Measurements from ENCODE around the gene NUBP1. TPM values are rescaled to one million over a fixed set of nuclear protein-coding genes. Genes with fewer than 3 reads are reported as not detected.
A peak's percentile ranks its signal among the peaks of the same experiment; 100 is the strongest.

Gene NUBP1
- polyA plus RNA-seq, 3 donors: 52.8 to 56.6 (median 54.3) TPM

- Histone ChIP-seq H3K4me3 (replicated peaks in 1 of 3; ENCODE audit: low read depth in 2 of 3, low read length in 3 of 3) (no peak overlapping the region), H3K36me3 (replicated peaks in 1 of 2; ENCODE audit: control insufficient read depth in 1 of 2, insufficient read depth in 2 of 2, low read length in 2 of 2) (no peaks in the 10 kb centered on the region), H3K27me3 (ENCODE audit: control insufficient read depth in 2 of 2, insufficient read depth in 2 of 2, low read length in 2 of 2) (peaks cover 3 to 6% of the 10 kb centered on the region in 2 donors), H4K20me1 (ENCODE audit: insufficient read depth, low read length) (no peaks in the 10 kb centered on the region), H3K9me3 (replicated peaks in 1 of 2; ENCODE audit: control insufficient read depth in 1 of 2, insufficient read depth in 1 of 2, low read length in 2 of 2) (no peaks in the 10 kb centered on the region), H3K4me1 (ENCODE audit: control insufficient read depth in 1 of 2, insufficient read depth in 2 of 2, low read length in 2 of 2) (peaks cover 13 to 14% of the 10 kb centered on the region in 2 donors), H3K79me2 (ENCODE audit: insufficient read depth, low read length) (no peaks in the 10 kb centered on the region), H3K4me2 (replicated peaks; ENCODE audit: extremely low read depth, low read length, poor library complexity, severe bottlenecking) (no peak overlapping the region), H3K9ac (ENCODE audit: insufficient read depth, low read length, poor library complexity, severe bottlenecking) (no peak overlapping the region), H2AFZ (ENCODE audit: insufficient read depth, low read depth, low read length, poor library complexity, severe bottlenecking) (no peak overlapping the region), H3K27ac (ENCODE audit: low read depth in 1 of 2, low read length in 2 of 2) (peak overlapping the region in 1 of 2 donors; percentile 30)
- DNase-seq: no peak
- TF ChIP-seq CTCF (IDR thresholded peaks at IDR 0.05): no peak
- Mint-ChIP-seq H3K27ac (peak overlapping the region in 2 of 7 donors; percentile 60 to 69), H3K27me3 (ENCODE audit: low read depth in 3 of 3) (peaks cover 8 to 10% (median 9%) of the 10 kb centered on the region in 3 donors), H3K4me3 (no peak overlapping the region), H3K36me3 (peaks cover 5 to 8% of the 10 kb centered on the region in 2 donors), H3K4me1 (peaks cover 29% of the 10 kb centered on the region), H3K9me3 (peaks cover 0 to 5% (median 0%) of the 10 kb centered on the region in 7 donors)
- intact Hi-C loops (cut with micrococcal nuclease): no loop called here
- WGBS (ENCODE audit: insufficient coverage): no CpG with 5 or more reads among the region's 4 CpGs
Measured at GRCh38 chr16:10813099-10813455, 69.4 kb downstream of the NUBP1 start.

- H3K4me2 ChIP-seq (replicated peaks; ENCODE audit: extremely low read depth, low read length, poor library complexity, severe bottlenecking): no peak overlapping the region
- H3K9ac ChIP-seq (ENCODE audit: insufficient read depth, low read length, poor library complexity, severe bottlenecking): no peak overlapping the region
- H3K4me3 ChIP-seq (replicated peaks in 1 of 3; ENCODE audit: low read depth in 2 of 3, low read length in 3 of 3): no peak overlapping the region
- no peaks in the 10 kb centered on the region for H3K9me3 ChIP-seq (replicated peaks in 1 of 2; ENCODE audit: control insufficient read depth in 1 of 2, insufficient read depth in 1 of 2, low read length in 2 of 2)
- peaks cover 7 to 18% of the 10 kb centered on the region in 2 donors for H3K27me3 ChIP-seq (ENCODE audit: control insufficient read depth in 2 of 2, insufficient read depth in 2 of 2, low read length in 2 of 2)
- WGBS (ENCODE audit: insufficient coverage): 100% methylated on average over 1 of the region's 1 CpG
- no peak overlapping the region for H2AFZ ChIP-seq (ENCODE audit: insufficient read depth, low read depth, low read length, poor library complexity, severe bottlenecking)
- peak overlapping the region in 2 of 7 donors; percentile 34 to 47 for H3K27ac Mint-ChIP-seq
- no peak overlapping the region for H3K27ac ChIP-seq (ENCODE audit: low read depth in 1 of 2, low read length in 2 of 2)
- no peak for TF ChIP-seq CTCF (IDR thresholded peaks at IDR 0.05)
- peaks cover 6 to 13% of the 10 kb centered on the region in 2 donors for H3K4me1 ChIP-seq (ENCODE audit: control insufficient read depth in 1 of 2, insufficient read depth in 2 of 2, low read length in 2 of 2)
- peaks cover 0 to 5% (median 0%) of the 10 kb centered on the region in 7 donors for H3K9me3 Mint-ChIP-seq
- intact Hi-C loops (cut with micrococcal nuclease): no loop called here
- H3K79me2 ChIP-seq (ENCODE audit: insufficient read depth, low read length): no peaks in the 10 kb centered on the region
- no peaks in the 10 kb centered on the region for H3K36me3 ChIP-seq (replicated peaks in 1 of 2; ENCODE audit: control insufficient read depth in 1 of 2, insufficient read depth in 2 of 2, low read length in 2 of 2)
- H3K27me3 Mint-ChIP-seq (ENCODE audit: low read depth in 3 of 3): peaks cover 21 to 22% (median 22%) of the 10 kb centered on the region in 3 donors
- H3K36me3 Mint-ChIP-seq: peaks cover 5 to 8% of the 10 kb centered on the region in 2 donors
- peak overlapping the region in 1 of 2 donors; percentile 73 for H3K4me3 Mint-ChIP-seq
- no peak for DNase-seq
- peaks cover 25% of the 10 kb centered on the region for H3K4me1 Mint-ChIP-seq
- H4K20me1 ChIP-seq (ENCODE audit: insufficient read depth, low read length): no peaks in the 10 kb centered on the region
Measured at GRCh38 chr16:10817514-10817913, 73.9 kb downstream of the NUBP1 start.
